GM13977 (cell line): ENCODE results near the gene TNFRSF17.
"Not testable (repeated sequence)": the region's sequence is repeated elsewhere in the genome, so short reads cannot be mapped to it uniquely, and the experiment has no call there.

Experiments used
- DNase-seq: peaks from one replicate; pipeline ENCODE4 v3.0.0; 2012; ENCODE audit warnings: low spot score
- in situ Hi-C: fragments of 300-500 bp; cut with MboI; formaldehyde crosslinking; loops from one replicate; pipeline ENCODE4 v1.12.0; 2022; ENCODE audit warnings: low sequenced_read_pairs, low pct_unique_long_range_greater_than_20kb, mixed read lengths, inconsistent platforms; ENCODE audit not compliant: unreplicated experiment
- TF ChIP-seq, protein P1 (sequence below): IDR thresholded peaks from 2 replicates; pipeline ENCODE4 v1.5.1; 2012; ENCODE audit warnings: mild to moderate bottlenecking, control low read depth; ENCODE audit not compliant: insufficient read depth; ENCODE audit errors: extremely low read depth, missing control alignments

The TNFRSF17 gene

DNA sequence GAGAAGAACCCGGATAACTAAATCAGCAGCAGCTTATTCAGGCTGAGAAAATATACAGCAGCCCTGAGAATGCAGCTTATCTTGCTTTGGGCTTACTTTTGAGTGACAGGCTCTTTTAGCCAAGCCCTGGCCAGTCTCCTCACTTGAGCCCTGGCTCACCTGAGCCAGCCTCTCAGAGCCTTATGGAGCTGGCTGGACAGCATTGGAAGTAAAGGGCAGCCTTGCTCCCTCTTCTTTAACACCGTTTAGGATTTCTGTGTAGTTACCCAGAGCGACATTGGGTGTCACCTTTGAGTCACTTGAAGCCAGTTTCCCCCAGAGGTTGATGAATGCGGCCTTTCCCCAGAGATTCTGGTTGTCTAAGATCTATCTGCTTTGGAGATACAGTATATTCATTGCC lies 15.5 kb upstream of the TNFRSF17 start:
- peak; percentile 82 for DNase-seq
- in situ Hi-C loops, result no loop called here
- TF ChIP-seq, protein P1, sequence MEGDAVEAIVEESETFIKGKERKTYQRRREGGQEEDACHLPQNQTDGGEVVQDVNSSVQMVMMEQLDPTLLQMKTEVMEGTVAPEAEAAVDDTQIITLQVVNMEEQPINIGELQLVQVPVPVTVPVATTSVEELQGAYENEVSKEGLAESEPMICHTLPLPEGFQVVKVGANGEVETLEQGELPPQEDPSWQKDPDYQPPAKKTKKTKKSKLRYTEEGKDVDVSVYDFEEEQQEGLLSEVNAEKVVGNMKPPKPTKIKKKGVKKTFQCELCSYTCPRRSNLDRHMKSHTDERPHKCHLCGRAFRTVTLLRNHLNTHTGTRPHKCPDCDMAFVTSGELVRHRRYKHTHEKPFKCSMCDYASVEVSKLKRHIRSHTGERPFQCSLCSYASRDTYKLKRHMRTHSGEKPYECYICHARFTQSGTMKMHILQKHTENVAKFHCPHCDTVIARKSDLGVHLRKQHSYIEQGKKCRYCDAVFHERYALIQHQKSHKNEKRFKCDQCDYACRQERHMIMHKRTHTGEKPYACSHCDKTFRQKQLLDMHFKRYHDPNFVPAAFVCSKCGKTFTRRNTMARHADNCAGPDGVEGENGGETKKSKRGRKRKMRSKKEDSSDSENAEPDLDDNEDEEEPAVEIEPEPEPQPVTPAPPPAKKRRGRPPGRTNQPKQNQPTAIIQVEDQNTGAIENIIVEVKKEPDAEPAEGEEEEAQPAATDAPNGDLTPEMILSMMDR, result peak; percentile 77

DNA sequence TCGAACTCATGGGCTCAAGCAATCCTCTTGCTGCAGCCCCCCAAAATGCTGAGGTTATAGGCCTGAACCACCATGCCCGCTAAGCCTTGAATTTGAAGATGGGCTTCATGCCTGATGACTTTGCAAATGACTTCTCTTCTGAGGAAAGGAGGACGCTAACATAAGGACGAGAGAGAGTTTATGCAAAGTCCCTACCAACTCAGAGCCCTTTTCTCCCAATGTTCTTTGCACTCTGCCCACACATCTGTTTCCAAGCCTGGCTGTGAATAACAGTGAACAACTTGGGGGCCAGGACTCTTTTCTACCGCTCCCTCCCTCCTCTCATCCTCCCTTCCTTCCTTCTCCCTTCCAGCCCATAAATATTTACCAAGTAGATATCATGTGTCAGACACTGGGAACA lies 14.6 kb upstream of the TNFRSF17 start:
- DNase-seq, result no peak
- TF ChIP-seq, protein P1, result no peak
- in situ Hi-C loops, result loop anchor here (10.0 kb wide), 1 partner anchor 114 kb away; no protein-coding TSS in a partner anchor

DNA sequence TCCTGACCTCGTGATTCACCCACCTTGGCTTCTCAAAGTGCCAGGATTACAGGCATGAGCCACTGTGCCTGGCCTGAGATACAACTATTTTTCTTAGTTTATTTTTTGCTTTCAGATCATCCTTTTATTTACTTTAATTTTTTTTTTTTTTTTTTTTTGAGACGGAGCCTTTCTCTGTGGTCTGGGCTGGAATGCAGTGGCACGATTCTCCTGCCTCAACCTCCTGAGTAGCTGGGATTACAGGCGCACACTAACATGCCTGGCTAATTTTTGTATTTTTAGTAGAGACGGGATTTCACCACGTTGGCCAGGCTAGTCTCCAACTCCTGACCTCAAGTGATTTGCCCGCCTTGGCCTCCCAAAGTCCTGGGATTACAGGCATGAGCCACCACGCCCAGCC lies 11.4 kb upstream of the TNFRSF17 start:
- DNase-seq, result not testable (repeated sequence)
- in situ Hi-C loops, result loop anchor here (10.0 kb wide), 1 partner anchor 111 kb away; no protein-coding TSS in a partner anchor

DNA sequence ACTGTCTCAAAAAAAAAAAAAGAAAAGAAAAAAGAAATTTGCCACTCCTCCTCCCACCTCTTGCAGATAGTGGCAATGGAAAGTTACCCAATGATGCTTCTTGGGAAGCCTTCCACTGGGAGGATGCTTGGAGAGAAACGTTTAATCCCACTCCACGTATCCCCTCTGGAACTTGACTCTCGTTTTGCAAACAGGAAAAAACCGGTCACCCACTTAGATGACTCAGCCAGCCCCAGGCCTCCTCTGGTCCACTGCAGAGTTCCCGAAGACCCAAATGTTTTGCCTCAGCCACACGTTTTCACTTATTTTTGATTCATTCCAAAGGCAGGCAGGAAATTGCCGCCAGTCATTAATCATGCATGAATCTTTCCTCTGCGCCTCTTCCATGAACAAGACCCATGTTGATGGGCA lies 9.3 kb upstream of the TNFRSF17 start:
- TF ChIP-seq, protein P1, result no peak
- DNase-seq, result no peak
- in situ Hi-C loops, result loop anchor here (10.0 kb wide), 1 partner anchor 109 kb away; no protein-coding TSS in a partner anchor

DNA sequence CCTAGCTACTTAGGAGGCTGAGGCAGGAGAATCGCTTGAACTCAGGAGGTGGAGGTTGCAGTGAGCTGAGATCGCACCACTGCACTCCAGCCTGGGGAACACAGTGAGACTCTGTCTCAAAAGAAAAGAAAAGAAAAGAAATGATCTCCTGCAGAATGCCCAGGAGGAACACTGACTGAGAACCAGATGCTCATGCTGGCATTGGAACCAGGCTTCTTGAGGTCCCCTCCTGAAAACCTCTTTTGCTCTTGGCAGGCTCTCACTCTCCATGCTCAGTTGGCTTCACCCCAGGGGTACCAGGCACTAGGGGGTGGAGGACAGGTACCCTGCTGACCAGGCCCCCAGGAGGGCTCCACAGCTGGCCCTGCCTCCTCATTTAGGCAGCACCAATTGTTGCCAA lies 8.5 kb upstream of the TNFRSF17 start:
- no peak for DNase-seq
- in situ Hi-C loops, result loop anchor here (10.0 kb wide), 1 partner anchor 108 kb away; no protein-coding TSS in a partner anchor
- TF ChIP-seq, protein P1, result no peak

DNA sequence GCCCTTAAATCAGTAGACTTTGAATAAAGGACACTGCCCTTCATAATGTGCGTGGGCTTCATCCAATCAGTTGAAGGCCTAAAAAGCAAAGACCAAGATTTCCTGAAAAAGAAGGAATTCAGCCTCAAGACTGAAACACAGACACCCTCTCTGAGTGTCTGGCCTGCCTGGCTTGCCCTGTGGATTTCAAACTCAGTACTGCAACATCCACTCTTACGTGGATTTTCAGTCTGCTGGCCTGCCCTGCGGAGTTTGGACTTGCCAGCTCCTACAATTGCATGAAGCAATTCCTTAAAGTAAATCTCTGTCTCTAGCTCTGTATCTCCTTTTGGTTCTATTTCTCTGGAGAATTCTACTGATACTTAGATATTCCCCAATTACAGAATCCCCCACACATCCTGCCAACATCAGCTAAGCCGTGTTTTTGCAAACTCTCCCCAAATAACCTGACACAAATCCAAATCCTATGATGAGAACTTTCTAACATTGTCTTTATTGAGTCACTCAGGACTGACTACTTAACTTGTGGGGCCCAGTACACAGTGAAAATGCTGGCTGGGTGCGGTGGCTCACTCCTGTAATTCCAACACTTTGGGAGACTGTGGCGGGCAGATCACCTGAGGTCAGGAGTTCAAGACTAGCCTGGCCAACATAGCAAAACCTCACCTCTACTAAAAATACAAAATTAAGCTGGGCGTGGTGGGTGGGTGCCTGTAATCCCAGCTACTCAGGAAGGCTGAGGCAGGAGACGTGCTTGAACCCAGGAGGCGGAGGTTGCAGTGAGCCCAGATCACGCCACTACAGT lies 7.2 kb upstream of the TNFRSF17 start:
- in situ Hi-C loops, result loop anchor here (10.0 kb wide), 1 partner anchor 107 kb away; no protein-coding TSS in a partner anchor
- TF ChIP-seq, protein P1, result no peak

DNA sequence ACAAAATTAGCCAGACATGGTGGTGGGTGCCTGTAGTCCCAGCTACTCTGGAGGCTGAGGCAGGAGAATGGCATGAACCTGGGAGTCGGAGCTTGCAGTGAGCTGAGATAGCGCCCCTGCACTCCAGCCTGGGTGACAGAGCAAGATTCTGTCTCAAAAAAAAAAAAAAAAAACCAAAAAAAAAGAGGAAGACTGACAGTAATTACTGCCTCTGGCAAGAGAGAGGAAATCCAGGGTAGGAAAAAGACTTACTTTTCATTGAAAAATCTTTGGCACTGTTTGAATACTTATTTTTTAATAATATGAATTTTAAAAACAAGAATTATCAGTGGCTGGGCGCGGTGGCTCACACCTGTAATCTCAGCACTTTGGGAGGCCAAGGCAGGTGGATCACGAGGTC lies 2.6 kb upstream of the TNFRSF17 start:
- DNase-seq, in situ Hi-C loops: not testable (repeated sequence)

More for the DNA sequence above, 7.2 kb upstream of the TNFRSF17 start:
- DNase-seq, result no peak

DNA sequence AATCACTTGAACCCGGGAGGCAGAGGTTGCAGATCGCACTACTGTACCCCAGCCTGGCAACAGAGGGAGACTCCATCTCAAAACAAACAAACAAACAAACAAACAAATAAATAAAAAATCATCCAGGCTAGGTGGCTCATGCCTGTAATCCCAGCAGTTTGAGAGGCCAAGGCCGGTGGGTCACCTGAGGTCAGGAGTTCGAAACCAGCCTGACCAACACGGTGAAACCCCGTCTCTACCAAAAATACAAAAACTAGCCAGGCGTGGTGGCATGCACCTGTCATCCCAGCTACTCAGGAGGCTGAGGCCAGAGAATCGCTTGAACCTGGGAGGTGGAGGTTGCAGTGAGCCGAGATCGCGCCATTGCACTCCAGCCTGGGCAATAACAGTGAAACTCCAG lies 2.0 kb upstream of the TNFRSF17 start:
- DNase-seq, in situ Hi-C loops: not testable (repeated sequence)
